ENCODE measurements around the gene MZF1.

MZF1 gene

GRCh38 chr19:58568453-58569130 lies 4.5 kb downstream of the MZF1 start:
- H3K4me3 ChIP-seq (ENCODE audit: control insufficient read depth, low read depth, low read length), result no peak overlapping the region
- no peak for TF ChIP-seq CTCF (conservative IDR thresholded peaks at IDR 0.05; ENCODE audit: control insufficient read depth, insufficient read depth, low read depth, low read length)
- DNase-seq (ENCODE audit: low read depth), result no peak

- no peak for DNase-seq (ENCODE audit: low read depth)
- TF ChIP-seq CTCF (conservative IDR thresholded peaks at IDR 0.05; ENCODE audit: control insufficient read depth, insufficient read depth, low read depth, low read length), result no peak
- H3K4me3 ChIP-seq (ENCODE audit: control insufficient read depth, low read depth, low read length), result no peak overlapping the region
Measured at GRCh38 chr19:58566989-58567388, 6.1 kb downstream of the MZF1 start.

- TF ChIP-seq CTCF (conservative IDR thresholded peaks at IDR 0.05; ENCODE audit: control insufficient read depth, insufficient read depth, low read depth, low read length), result no peak
- H3K4me3 ChIP-seq (ENCODE audit: control insufficient read depth, low read depth, low read length), result no peak overlapping the region
- no peak for DNase-seq (ENCODE audit: low read depth)
Measured at GRCh38 chr19:58563823-58564222, 9.3 kb downstream of the MZF1 start.

DNA sequence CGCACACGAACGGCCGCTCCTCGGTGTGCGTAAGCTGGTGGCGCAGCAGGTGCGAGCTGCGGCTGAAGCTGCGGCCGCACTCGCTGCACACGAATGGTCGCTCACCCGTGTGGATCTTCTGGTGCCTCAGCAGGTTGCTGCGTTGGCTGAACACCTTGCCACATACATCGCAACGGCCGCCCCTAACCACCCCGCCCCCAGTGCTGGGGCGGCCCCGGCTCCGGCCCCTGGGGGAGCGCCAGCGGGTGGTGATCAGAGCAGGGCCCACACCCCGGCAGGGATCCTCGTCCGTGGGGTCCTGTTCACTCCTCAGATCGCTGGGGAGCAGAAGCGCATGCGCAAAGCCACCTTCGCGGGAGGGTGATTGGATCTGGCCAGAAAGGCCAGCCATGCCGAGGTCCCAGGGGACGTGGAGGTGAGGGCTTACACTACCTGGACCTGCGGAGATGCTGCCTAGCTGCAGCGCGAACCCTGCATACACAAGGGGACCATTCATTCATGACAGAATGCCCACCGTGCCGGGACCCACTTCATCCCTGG lies 10.0 kb downstream of the MZF1 start:
- peak overlapping the region; percentile 10 for H3K4me3 ChIP-seq (ENCODE audit: control insufficient read depth, low read depth, low read length)
- TF ChIP-seq CTCF (conservative IDR thresholded peaks at IDR 0.05; ENCODE audit: control insufficient read depth, insufficient read depth, low read depth, low read length), result no peak
- DNase-seq (ENCODE audit: low read depth), result no peak

DNA sequence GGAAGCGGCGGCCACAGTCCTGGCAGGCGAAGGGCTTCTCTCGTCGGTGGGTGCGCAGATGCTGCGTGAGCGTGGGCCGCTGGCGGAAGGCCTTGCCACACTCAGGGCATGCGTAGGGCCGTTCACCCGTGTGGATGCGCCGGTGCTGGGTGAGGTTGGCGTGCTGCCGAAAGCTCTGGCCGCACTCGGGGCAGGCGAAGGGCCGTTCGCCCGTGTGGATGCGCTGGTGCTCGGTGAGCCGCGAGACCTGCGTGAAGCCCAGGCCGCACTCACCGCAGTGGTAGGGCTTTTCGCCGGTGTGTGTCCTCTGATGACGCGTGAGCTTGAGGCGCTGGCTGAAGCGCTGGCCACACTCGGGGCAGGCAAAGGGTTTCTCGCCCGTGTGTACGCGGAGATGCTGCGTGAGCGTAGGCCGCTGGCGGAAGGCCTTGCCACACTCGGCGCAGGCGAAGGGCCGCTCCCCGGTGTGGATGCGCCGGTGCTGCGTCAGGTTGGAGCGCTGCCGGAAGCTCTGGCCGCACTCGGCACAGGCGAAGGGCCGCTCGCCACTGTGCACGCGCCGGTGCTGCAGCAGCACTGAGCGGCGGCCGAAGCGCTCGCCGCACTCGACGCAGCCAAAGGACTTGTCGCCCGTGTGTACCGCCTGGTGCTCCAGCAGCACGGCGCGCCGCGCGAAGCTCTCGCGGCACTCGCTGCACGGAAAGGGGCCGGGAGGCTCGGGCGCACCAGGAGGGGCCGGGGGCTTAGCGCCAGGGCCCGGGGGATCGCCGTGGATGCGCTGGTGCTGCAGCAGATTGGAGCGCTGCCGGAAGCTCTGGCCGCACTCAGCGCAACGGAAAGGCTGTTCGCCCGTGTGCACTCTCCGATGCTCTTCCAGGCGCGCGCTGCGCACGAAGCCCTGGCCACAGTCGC lies 10.8 kb downstream of the MZF1 start:
- H3K4me3 ChIP-seq (ENCODE audit: control insufficient read depth, low read depth, low read length), result peak overlapping the region; percentile 24
- TF ChIP-seq CTCF (conservative IDR thresholded peaks at IDR 0.05; ENCODE audit: control insufficient read depth, insufficient read depth, low read depth, low read length), result no peak
- peak; percentile 41 for DNase-seq (ENCODE audit: low read depth)

GRCh38 chr19:58561373-58562121 lies 11.6 kb downstream of the MZF1 start:
- no peak for TF ChIP-seq CTCF (conservative IDR thresholded peaks at IDR 0.05; ENCODE audit: control insufficient read depth, insufficient read depth, low read depth, low read length)
- peak overlapping the region; percentile 24 for H3K4me3 ChIP-seq (ENCODE audit: control insufficient read depth, low read depth, low read length)
- DNase-seq (ENCODE audit: low read depth), result no peak
